Activated T-cell treated with anti-CD3 and anti-CD28 coated beads for 24 hours (primary cell): Measurements from ENCODE around the gene ERF.

ENCODE experiments used
- DNase-seq: peaks from one replicate; pipeline ENCODE4 v3.0.0-alpha.2; 2020; ENCODE audit warnings: low read depth

ERF gene

GRCh38 chr19:42254089-42254849, 659 bp downstream of the ERF start:
- peak; percentile 73 for DNase-seq

- DNase-seq: peak; percentile 51
These were observed 1.5 kb downstream of the ERF start for GRCh38 chr19:42253245-42254088.

GRCh38 chr19:42252365-42253244, 2.3 kb downstream of the ERF start:
- DNase-seq: no peak

GRCh38 chr19:42251572-42252358, 3.2 kb downstream of the ERF start:
- DNase-seq: no peak

- DNase-seq: no peak
These were observed 4.0 kb downstream of the ERF start for GRCh38 chr19:42250666-42251531.

- DNase-seq: no peak
These were observed 4.7 kb downstream of the ERF start for GRCh38 chr19:42250183-42250665.

GRCh38 chr19:42249769-42250168, 5.2 kb downstream of the ERF start:
- no peak for DNase-seq

GRCh38 chr19:42249149-42249750, 5.7 kb downstream of the ERF start:
- DNase-seq: no peak

GRCh38 chr19:42248270-42249148, 6.4 kb downstream of the ERF start:
- no peak for DNase-seq

GRCh38 chr19:42247640-42248199, 7.2 kb downstream of the ERF start:
- DNase-seq: no peak

- no peak for DNase-seq
These were observed 7.8 kb downstream of the ERF start for GRCh38 chr19:42246922-42247639.

- no peak for DNase-seq
These were observed 8.6 kb downstream of the ERF start for GRCh38 chr19:42246143-42246921.

- no peak for DNase-seq
These were observed 9.7 kb downstream of the ERF start for GRCh38 chr19:42245231-42245630.

- peak; percentile 90 for DNase-seq
These were observed 10.3 kb downstream of the ERF start for GRCh38 chr19:42244347-42245220.

- peak; percentile 94 for DNase-seq
These were observed 12.2 kb downstream of the ERF start, which contains the start of gene GSK3A for GRCh38 chr19:42242512-42243409. Gene GSK3A, minus strand, starts transcription at chr19:42242602. Its CDS starts 137 bp downstream, at chr19:42242465.
